Upper lobe of left lung (tissue), 4 donors: Measurements from ENCODE around the gene RIMBP2.

Experiments used
- EP300 ChIP-seq, 4 donors: sonication (generic); formaldehyde crosslinking; IDR thresholded peaks; one replicate each; pipeline ENCODE4 v1.5.1; 2017; ENCODE audit warnings: antibody characterized with exemption in 4 of 4, control low read depth in 2 of 4
- TF ChIP-seq, protein P1 (sequence below), 6 experiments: fragments of 450-650 bp in 4 of 6; fragments of 200-600 bp in 2 of 6; sonication (generic) in 2 of 6; IDR thresholded peaks; one replicate each; pipeline ENCODE4 v1.5.1; 2016 to 2019; ENCODE audit warnings: antibody characterized with exemption in 6 of 6

DNA sequence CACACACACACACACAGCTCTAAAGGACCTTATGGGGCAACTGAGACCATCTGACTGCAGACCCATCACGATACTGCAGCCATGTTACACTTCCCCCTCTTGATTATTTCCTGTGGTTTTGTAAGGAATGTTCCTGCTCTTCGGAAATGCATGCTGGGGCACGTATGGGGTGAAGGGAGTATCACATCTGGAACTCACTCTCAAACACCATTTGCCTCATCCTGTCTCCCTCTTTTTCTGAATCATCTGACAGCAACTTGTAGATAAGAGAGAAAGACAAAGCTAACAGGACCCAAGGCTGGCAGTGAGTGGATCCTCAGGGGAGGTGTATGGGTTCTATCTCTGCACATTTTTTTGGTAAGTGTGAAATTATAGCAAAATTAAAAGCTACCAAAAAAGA is 50.3 kb downstream of the RIMBP2 start:
- TF ChIP-seq, protein P1, sequence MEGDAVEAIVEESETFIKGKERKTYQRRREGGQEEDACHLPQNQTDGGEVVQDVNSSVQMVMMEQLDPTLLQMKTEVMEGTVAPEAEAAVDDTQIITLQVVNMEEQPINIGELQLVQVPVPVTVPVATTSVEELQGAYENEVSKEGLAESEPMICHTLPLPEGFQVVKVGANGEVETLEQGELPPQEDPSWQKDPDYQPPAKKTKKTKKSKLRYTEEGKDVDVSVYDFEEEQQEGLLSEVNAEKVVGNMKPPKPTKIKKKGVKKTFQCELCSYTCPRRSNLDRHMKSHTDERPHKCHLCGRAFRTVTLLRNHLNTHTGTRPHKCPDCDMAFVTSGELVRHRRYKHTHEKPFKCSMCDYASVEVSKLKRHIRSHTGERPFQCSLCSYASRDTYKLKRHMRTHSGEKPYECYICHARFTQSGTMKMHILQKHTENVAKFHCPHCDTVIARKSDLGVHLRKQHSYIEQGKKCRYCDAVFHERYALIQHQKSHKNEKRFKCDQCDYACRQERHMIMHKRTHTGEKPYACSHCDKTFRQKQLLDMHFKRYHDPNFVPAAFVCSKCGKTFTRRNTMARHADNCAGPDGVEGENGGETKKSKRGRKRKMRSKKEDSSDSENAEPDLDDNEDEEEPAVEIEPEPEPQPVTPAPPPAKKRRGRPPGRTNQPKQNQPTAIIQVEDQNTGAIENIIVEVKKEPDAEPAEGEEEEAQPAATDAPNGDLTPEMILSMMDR (IDR thresholded peaks at IDR 0.05) = no peak
- no peak for TF ChIP-seq EP300 (IDR thresholded peaks at IDR 0.05)
